ENCODE measurements around the gene INPP5D. TPM values are rescaled to one million over a fixed set of nuclear protein-coding genes. Genes with fewer than 3 reads are reported as not detected.
A peak's percentile ranks its signal among the peaks of the same experiment; 100 is the strongest.
"Not testable (repeated sequence)": the region's sequence is repeated elsewhere in the genome, so short reads cannot be mapped to it uniquely, and the experiment has no call there.

INPP5D gene
- total and polyA plus RNA-seq, 8 donors: 3.7 to 564 (median 8.5) TPM

DNA sequence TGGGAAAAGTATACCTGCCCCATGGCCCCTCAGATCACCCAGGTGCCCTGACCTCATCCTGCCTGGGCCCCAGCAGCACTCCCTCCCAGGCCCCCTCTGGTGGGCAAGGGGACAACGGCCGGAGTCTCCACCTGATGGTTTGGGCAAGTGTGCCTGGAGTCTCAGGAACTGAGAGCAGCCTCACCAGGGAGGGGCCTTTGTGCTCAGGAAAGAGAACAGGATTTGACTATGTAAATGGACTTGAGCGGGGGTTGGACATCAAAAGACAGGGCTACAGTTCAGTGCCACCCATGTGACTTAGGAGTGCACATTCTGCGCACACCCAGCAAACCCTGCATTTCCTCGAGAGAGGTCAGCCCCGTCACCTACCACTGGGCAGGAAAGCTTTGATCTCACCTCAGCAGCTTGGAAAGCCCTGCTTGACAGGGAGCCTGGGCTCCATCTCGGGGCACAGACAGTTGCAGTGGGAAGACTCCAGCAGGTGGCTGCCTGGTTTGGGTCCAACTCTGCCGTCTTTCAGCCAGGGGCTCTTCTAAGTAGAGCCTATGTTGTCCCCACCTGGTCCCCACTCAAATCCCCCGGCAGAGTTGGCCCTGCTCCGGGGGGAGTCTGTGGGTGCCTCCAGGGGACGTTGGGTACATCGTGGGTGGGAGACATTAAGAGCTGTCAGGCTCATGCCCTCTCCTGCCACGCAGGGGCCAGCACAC, 3.3 kb downstream of the INPP5D start:
- Histone ChIP-seq H3K27me3 (no peaks in the 10 kb centered on the region), H3K36me3 (peaks cover 0 to 7% (median 0%) of the 10 kb centered on the region in 4 donors), H3K27ac (peak overlapping the region in 3 of 5 donors; percentile 71 to 86 (median 85)), H3K4me3 (peak overlapping the region in 2 of 4 donors; percentile 51), H3K4me1 (peaks cover 0 to 59% (median 46%) of the 10 kb centered on the region in 4 donors), H3K9me3 (no peaks in the 10 kb centered on the region)
- intact Hi-C loops (cut with DNase I; ENCODE audit: low total_unique reads): no loop called here
- WGBS, 5 donors: 48 to 68% (median 53%) methylated on average over 9 to 13 of the region's 13 CpGs
- DNase-seq: peak; percentile 41 to 54
- TF ChIP-seq POLR2AphosphoS5 (IDR thresholded peaks at IDR 0.05) (peak in 1 of 3 donors; percentile 29), EP300 (IDR thresholded peaks at IDR 0.05) (no peak)

DNA sequence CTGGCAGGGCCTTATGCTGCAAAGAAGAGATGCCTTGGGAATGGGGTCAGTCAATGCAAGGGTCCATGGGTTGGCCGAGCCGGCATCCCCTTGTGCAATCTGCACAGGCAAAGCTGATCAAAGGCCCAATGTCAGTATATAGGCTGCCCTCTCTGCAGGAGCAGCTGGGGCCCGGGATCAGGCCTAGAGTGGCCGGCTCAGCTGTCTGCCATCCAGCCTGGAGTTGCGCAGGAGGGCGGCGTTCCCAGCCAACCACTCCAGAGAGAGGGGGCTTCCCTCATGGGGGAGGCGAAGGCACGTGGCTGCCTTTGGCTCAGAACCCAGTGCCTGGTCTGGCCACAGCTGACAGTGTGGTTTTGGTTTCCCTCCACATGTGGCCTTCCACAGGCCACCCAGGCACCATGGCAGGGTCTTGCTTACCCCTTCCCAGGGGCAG, 3.9 kb downstream of the INPP5D start:
- Histone ChIP-seq H3K4me3 (peak overlapping the region in 2 of 4 donors; percentile 51), H3K27me3 (no peaks in the 10 kb centered on the region), H3K36me3 (peaks cover 0 to 7% (median 0%) of the 10 kb centered on the region in 4 donors), H3K9me3 (no peaks in the 10 kb centered on the region), H3K4me1 (peaks cover 0 to 65% (median 46%) of the 10 kb centered on the region in 4 donors), H3K27ac (peak overlapping the region in 3 of 5 donors; percentile 44 to 85 (median 71))
- WGBS, 5 donors: 50 to 85% (median 76%) methylated on average over 2 to 9 of the region's 9 CpGs
- DNase-seq: peak in 1 of 2 donors; percentile 26
- TF ChIP-seq POLR2AphosphoS5 (IDR thresholded peaks at IDR 0.05) (no peak), POLR2A (IDR thresholded peaks at IDR 0.05) (no peak), EP300 (IDR thresholded peaks at IDR 0.05) (no peak)
- TF ChIP-seq, protein P1, sequence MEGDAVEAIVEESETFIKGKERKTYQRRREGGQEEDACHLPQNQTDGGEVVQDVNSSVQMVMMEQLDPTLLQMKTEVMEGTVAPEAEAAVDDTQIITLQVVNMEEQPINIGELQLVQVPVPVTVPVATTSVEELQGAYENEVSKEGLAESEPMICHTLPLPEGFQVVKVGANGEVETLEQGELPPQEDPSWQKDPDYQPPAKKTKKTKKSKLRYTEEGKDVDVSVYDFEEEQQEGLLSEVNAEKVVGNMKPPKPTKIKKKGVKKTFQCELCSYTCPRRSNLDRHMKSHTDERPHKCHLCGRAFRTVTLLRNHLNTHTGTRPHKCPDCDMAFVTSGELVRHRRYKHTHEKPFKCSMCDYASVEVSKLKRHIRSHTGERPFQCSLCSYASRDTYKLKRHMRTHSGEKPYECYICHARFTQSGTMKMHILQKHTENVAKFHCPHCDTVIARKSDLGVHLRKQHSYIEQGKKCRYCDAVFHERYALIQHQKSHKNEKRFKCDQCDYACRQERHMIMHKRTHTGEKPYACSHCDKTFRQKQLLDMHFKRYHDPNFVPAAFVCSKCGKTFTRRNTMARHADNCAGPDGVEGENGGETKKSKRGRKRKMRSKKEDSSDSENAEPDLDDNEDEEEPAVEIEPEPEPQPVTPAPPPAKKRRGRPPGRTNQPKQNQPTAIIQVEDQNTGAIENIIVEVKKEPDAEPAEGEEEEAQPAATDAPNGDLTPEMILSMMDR (IDR thresholded peaks at IDR 0.05): no peak
- intact Hi-C loops (cut with DNase I; ENCODE audit: low total_unique reads): no loop called here

DNA sequence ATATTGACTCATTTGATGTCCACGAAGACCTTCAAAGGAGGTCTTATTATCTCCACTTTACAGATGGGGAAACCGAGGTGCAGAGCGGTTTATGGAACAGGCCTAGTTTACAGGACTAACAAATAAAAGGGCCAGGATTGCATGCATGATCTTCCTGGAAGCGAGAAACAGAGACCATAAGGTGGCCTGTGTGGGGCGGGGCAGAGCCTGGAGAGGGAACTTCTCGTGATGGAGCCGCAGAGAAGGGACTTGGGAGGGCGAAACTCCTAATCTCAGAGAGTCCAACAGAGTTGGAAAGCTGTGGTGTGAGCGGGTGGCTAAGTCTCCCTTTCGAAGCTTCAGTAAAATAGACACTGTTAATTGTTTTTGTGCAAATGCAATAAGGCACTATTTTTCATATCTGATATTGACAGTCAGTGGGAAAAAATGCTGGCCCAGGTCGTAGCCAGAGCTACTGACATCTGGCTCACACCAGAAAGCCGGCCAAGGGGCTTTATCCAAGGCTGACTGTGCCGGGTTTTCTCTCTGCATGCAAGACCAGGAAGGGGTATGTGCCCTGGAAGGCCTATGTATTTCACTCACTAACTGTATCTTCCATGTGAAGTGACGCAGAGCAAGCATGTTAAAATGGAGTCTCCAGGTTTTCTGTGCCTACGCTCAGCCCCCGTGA, 4.5 kb downstream of the INPP5D start:
- no peak overlapping the region for H3K4me3 ChIP-seq
- DNase-seq: peak in 1 of 2 donors; percentile 24
- H3K27me3 ChIP-seq: no peaks in the 10 kb centered on the region
- peaks cover 0 to 7% (median 0%) of the 10 kb centered on the region in 4 donors for H3K36me3 ChIP-seq
- intact Hi-C loops (cut with DNase I; ENCODE audit: low total_unique reads): no loop called here
- TF ChIP-seq, protein P1 (IDR thresholded peaks at IDR 0.05): no peak
- TF ChIP-seq POLR2AphosphoS5 (IDR thresholded peaks at IDR 0.05) (no peak), POLR2A (IDR thresholded peaks at IDR 0.05) (no peak), EP300 (IDR thresholded peaks at IDR 0.05) (no peak)
- no peaks in the 10 kb centered on the region for H3K9me3 ChIP-seq
- 69 to 83% (median 79%) methylated on average over 16 of the region's 16 CpGs for WGBS, 5 donors
- no peak overlapping the region for H3K27ac ChIP-seq
- peaks cover 0 to 60% (median 43%) of the 10 kb centered on the region in 4 donors for H3K4me1 ChIP-seq

DNA sequence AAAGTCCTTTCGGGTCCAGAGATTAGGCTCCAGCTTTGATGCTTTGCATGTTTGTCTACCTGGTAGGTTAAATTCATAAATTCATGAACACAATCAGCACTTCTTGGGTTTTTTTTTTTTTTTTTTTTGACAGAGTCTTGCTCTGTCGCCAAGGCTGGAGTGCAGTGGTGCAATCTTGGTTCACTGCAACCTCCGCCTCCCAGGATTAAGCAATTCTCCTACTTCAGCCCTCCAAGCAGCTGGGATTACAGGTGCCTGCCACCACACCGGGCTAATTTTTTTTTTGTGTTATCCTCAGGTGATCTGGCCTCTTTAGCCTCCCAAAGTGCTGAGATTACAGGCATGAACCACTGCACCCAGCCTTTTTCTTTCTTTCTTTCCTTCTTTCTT, 5.1 kb downstream of the INPP5D start:
- H3K4me1 ChIP-seq: peaks cover 0 to 56% (median 41%) of the 10 kb centered on the region in 4 donors
- H3K9me3 ChIP-seq; H3K36me3 ChIP-seq; H3K27me3 ChIP-seq; intact Hi-C loops (cut with DNase I; ENCODE audit: low total_unique reads); H3K4me3 ChIP-seq; H3K27ac ChIP-seq: not testable (repeated sequence)
- peak in 1 of 2 donors; percentile 21 for DNase-seq
- 73 to 88% (median 80%) methylated on average over 4 of the region's 4 CpGs for WGBS, 5 donors

DNA sequence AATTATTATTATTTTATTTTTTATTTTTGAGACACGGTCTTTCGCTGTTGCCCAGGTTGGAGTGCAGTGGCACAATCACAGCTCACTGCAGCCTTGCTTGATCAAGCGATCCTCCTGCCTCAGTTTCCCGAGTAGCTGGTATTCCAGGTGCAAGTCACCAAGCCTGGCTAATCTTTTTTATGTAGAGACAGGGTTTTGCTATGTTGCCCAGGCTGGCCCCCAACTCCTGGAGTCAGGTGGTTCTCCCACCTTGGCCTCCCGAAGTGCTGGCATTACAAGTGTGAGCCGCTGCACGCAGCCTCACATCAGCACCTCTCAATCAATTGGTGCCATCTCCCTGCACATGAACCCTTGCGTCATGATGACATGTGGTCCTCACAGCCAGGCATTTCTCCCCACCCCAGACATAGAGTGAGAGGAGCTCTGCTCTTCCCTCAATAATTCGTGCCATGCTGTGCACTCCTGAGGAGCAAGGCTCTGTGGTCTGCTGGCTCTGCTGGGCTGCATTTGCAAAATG, 5.9 kb downstream of the INPP5D start:
- peaks cover 0 to 54% (median 35%) of the 10 kb centered on the region in 4 donors for H3K4me1 ChIP-seq
- WGBS, 5 donors: 86 to 97% (median 96%) methylated on average over 9 of the region's 9 CpGs
- TF ChIP-seq POLR2A (IDR thresholded peaks at IDR 0.05) (no peak), EP300 (IDR thresholded peaks at IDR 0.05) (no peak), POLR2AphosphoS5 (IDR thresholded peaks at IDR 0.05) (no peak)
- no peak overlapping the region for H3K27ac ChIP-seq
- peaks cover 0 to 7% (median 0%) of the 10 kb centered on the region in 4 donors for H3K36me3 ChIP-seq
- intact Hi-C loops (cut with DNase I; ENCODE audit: low total_unique reads): no loop called here
- DNase-seq: peak in 1 of 2 donors; percentile 22
- H3K9me3 ChIP-seq: no peaks in the 10 kb centered on the region
- H3K4me3 ChIP-seq: no peak overlapping the region
- H3K27me3 ChIP-seq: no peaks in the 10 kb centered on the region

All from stomach (tissue), 9 donors.